WTC11 (cell line): Measurements from ENCODE around the gene GLT6D1. TPM values are rescaled to one million over a fixed set of nuclear protein-coding genes. Genes with fewer than 3 reads are reported as not detected.

Source experiments
- ATAC-seq: fragments of 200-7000 bp; cut with Tn5 transposase; 2 replicates; pipeline ENCODE4 v1.10.0; 2021; ENCODE audit warnings: mild to moderate bottlenecking, moderate library complexity
- CTCF ChIA-PET: fragments of 300-600 bp; sonication (Branson Sonifier 250); formaldehyde crosslinking; loops from one replicate; lab custom pipeline; 2021; ENCODE audit warnings: antibody characterized with exemption; lab: Charles Lee
- POLR2A ChIA-PET: fragments of 350-600 bp; sonication (Branson Sonifier 250); formaldehyde crosslinking; loops from one replicate; lab custom pipeline; 2021; ENCODE audit warnings: antibody characterized with exemption; lab: Charles Lee
- DNase-seq: peaks from one replicate; pipeline ENCODE4 v3.0.0; 2021; ENCODE audit warnings: low spot score
- H3K27ac Mint-ChIP-seq: 2 replicates; pipeline ENCODE4 v1.8.0; 2021; ENCODE audit warnings: mixed read lengths
- H3K27me3 Mint-ChIP-seq: 2 replicates; pipeline ENCODE4 v1.8.0; 2021; ENCODE audit warnings: low read depth, mild to moderate bottlenecking, moderate library complexity, mixed read lengths
- H3K36me3 Mint-ChIP-seq: 2 replicates; pipeline ENCODE4 v1.8.0; 2021; ENCODE audit warnings: mixed read lengths
- H3K4me1 Mint-ChIP-seq: 2 replicates; pipeline ENCODE4 v1.8.0; 2022; ENCODE audit warnings: mixed read lengths
- H3K4me3 Mint-ChIP-seq: 2 replicates; pipeline ENCODE4 v1.8.0; 2021; ENCODE audit warnings: mild to moderate bottlenecking, moderate library complexity, mixed read lengths
- H3K9me3 Mint-ChIP-seq: 2 replicates; pipeline ENCODE4 v1.8.0; 2021; ENCODE audit warnings: mixed read lengths
- AFF4 ChIP-seq: sonication (generic); formaldehyde crosslinking; IDR thresholded peaks from 2 replicates; pipeline ENCODE4 v1.8.1; 2023; ENCODE audit warnings: mild to moderate bottlenecking, missing genetic modification reagents, borderline replicate concordance
- ATF6 ChIP-seq: sonication (generic); formaldehyde crosslinking; IDR thresholded peaks from 2 replicates; pipeline ENCODE4 v1.8.1; 2023; ENCODE audit warnings: mild to moderate bottlenecking, missing genetic modification reagents
- E2F4 ChIP-seq: sonication (generic); formaldehyde crosslinking; IDR thresholded peaks from 2 replicates; pipeline ENCODE4 v1.8.1; 2022; ENCODE audit warnings: low read depth, mild to moderate bottlenecking, moderate library complexity, missing genetic modification reagents, borderline replicate concordance
- EMX1 ChIP-seq: fragments of 250-450 bp; sonication (Bioruptor Pico); IDR thresholded peaks from 2 replicates; pipeline ENCODE4 v1.8.0; 2021; ENCODE audit warnings: mild to moderate bottlenecking
- FOXP1 ChIP-seq: sonication (generic); formaldehyde crosslinking; IDR thresholded peaks from 2 replicates; pipeline ENCODE4 v1.8.0; 2022; ENCODE audit warnings: missing genetic modification reagents, mild to moderate bottlenecking, moderate library complexity, borderline replicate concordance
- FOXP4 ChIP-seq: sonication (generic); formaldehyde crosslinking; IDR thresholded peaks from 2 replicates; pipeline ENCODE4 v1.8.0; 2022; ENCODE audit warnings: mild to moderate bottlenecking, missing genetic modification reagents
- GRHL2 ChIP-seq: fragments of 250-450 bp; sonication (Bioruptor Pico); IDR thresholded peaks from 2 replicates; pipeline ENCODE4 v1.8.0; 2022; ENCODE audit warnings: mild to moderate bottlenecking, moderate library complexity; ENCODE audit not compliant: insufficient replicate concordance, severe bottlenecking
- HMGA2 ChIP-seq: fragments of 250-450 bp; sonication (Bioruptor Pico); IDR thresholded peaks from 2 replicates; pipeline ENCODE4 v1.4.0; 2021; ENCODE audit warnings: mild to moderate bottlenecking, moderate library complexity
- JAZF1 ChIP-seq: fragments of 250-450 bp; sonication (Bioruptor Pico); IDR thresholded peaks from 2 replicates; pipeline ENCODE4 v1.9.0; 2021; ENCODE audit warnings: moderate library complexity, mild to moderate bottlenecking, inconsistent platforms
- KAT7 ChIP-seq: sonication (generic); formaldehyde crosslinking; IDR thresholded peaks from 2 replicates; pipeline ENCODE4 v1.8.1; 2023; ENCODE audit warnings: missing genetic modification reagents, mild to moderate bottlenecking, borderline replicate concordance
- MAX ChIP-seq: sonication (generic); formaldehyde crosslinking; IDR thresholded peaks from 2 replicates; pipeline ENCODE4 v1.8.0; 2022; ENCODE audit warnings: mild to moderate bottlenecking, missing genetic modification reagents
- NR1H2 ChIP-seq: sonication (generic); formaldehyde crosslinking; IDR thresholded peaks from 2 replicates; pipeline ENCODE4 v1.9.0; 2021; ENCODE audit warnings: mild to moderate bottlenecking, moderate library complexity, missing genetic modification reagents
- STAT6 ChIP-seq: sonication (generic); formaldehyde crosslinking; conservative IDR thresholded peaks from 2 replicates; pipeline ENCODE4 v1.8.1; 2023; ENCODE audit warnings: mild to moderate bottlenecking, low read depth, missing genetic modification reagents, moderate library complexity
- TEAD4 ChIP-seq: sonication (generic); formaldehyde crosslinking; IDR thresholded peaks from 2 replicates; pipeline ENCODE4 v1.8.0; 2022; ENCODE audit warnings: mild to moderate bottlenecking, missing genetic modification reagents
- ZNF423 ChIP-seq: fragments of 250-450 bp; sonication (Bioruptor Pico); IDR thresholded peaks from 2 replicates; pipeline ENCODE4 v2.1.2; 2022; ENCODE audit warnings: mild to moderate bottlenecking, moderate library complexity
- ZNF532 ChIP-seq: fragments of 250-450 bp; sonication (Bioruptor Pico); IDR thresholded peaks from 2 replicates; pipeline ENCODE4 v1.9.0; 2021; ENCODE audit warnings: mild to moderate bottlenecking, borderline replicate concordance
- total RNA-seq: library from RNA; stranded (reverse); gene quantifications from 3 replicates; pipeline ENCODE4 v1.2.3, GENCODE V29; 2021

The GLT6D1 gene
- total RNA-seq, 1 experiment from 2014 or later = 0.37 TPM

- no peak for TF ChIP-seq ZNF423 (CRISPR knock-in tag)
- TF ChIP-seq ATF6 (CRISPR knock-in tag) = no peak
- no peak for TF ChIP-seq FOXP1 (CRISPR knock-in tag)
Measured at GRCh38 chr9:135632841-135633240, 6.5 kb downstream of the GLT6D1 start (continued).

- Mint-ChIP-seq H3K9me3 (peaks cover 28% of the 10 kb centered on the region), H3K4me3 (no peak overlapping the region), H3K27ac (no peak overlapping the region), H3K4me1 (no peaks in the 10 kb centered on the region), H3K27me3 (peaks cover 7% of the 10 kb centered on the region), H3K36me3 (peaks cover 17% of the 10 kb centered on the region; the same call in 1 of the 2 replicates)
- DNase-seq (no peak), ATAC-seq (no peak)
- ChIA-PET CTCF (no interaction called here), POLR2A (no interaction called here)
- no peak for TF ChIP-seq HMGA2 (CRISPR knock-in tag)
- no peak for TF ChIP-seq ZNF532
- TF ChIP-seq STAT6 = no peak
Measured at GRCh38 chr9:135624282-135624681, 15.1 kb downstream of the GLT6D1 start.

- Mint-ChIP-seq H3K9me3 (peaks cover 11% of the 10 kb centered on the region), H3K4me1 (no peaks in the 10 kb centered on the region), H3K27me3 (peaks cover 7% of the 10 kb centered on the region), H3K36me3 (peaks cover 8% of the 10 kb centered on the region; the same call in 1 of the 2 replicates), H3K27ac (no peak overlapping the region), H3K4me3 (no peak overlapping the region)
- ATAC-seq (no peak), DNase-seq (no peak)
- POLR2A ChIA-PET = no interaction called here
- CTCF ChIA-PET = interaction anchor here (0.8 kb wide), 1 partner anchor 18 kb away, joined by 3 read pairs; no protein-coding TSS in a partner anchor
- TF ChIP-seq GRHL2 (CRISPR knock-in tag) (no peak), MAX (CRISPR knock-in tag) (no peak), EMX1 (CRISPR knock-in tag) (no peak), TEAD4 (CRISPR knock-in tag) (no peak), JAZF1 (no peak), AFF4 (CRISPR knock-in tag) (no peak), FOXP4 (no peak), KAT7 (no peak), E2F4 (CRISPR knock-in tag) (no peak), NR1H2 (CRISPR knock-in tag) (no peak)
Measured at GRCh38 chr9:135622415-135623020, 16.8 kb downstream of the GLT6D1 start.
